HEK293T (cell line): ENCODE results near the gene CREG1.

Experiments used
- CTCF ChIA-PET: fragments of 350-600 bp; formaldehyde crosslinking; extraction: SDS; loops from one replicate; lab custom pipeline; 2021; ENCODE audit warnings: antibody characterized with exemption, inconsistent platforms; lab: Yijun Ruan, JAX
- POLR2A ChIA-PET: fragments of 350-600 bp; formaldehyde crosslinking; extraction: SDS; loops from one replicate; lab custom pipeline; 2020; ENCODE audit warnings: antibody characterized with exemption, inconsistent platforms; lab: Yijun Ruan, JAX
- DNase-seq: peaks from one replicate; pipeline ENCODE4 v3.0.0; 2012; ENCODE audit warnings: mixed read lengths; ENCODE audit errors: extremely low spot score
- ARNT ChIP-seq: fragments of 450-650 bp; IDR thresholded peaks from 2 replicates; pipeline ENCODE4 v1.6.1; 2017; ENCODE audit warnings: mild to moderate bottlenecking
- BHLHE40 ChIP-seq: fragments of 450-650 bp; IDR thresholded peaks from 2 replicates; pipeline ENCODE4 v1.6.1; 2016; ENCODE audit warnings: mild to moderate bottlenecking, moderate library complexity, borderline replicate concordance
- CTBP1 ChIP-seq: fragments of 450-650 bp; IDR thresholded peaks from 2 replicates; pipeline ENCODE4 v1.6.1; 2016; ENCODE audit warnings: borderline replicate concordance
- ELF4 ChIP-seq: fragments of 450-650 bp; IDR thresholded peaks from 2 replicates; pipeline ENCODE4 v1.6.1; 2017; ENCODE audit warnings: antibody characterized with exemption
- FOXA1 ChIP-seq: fragments of 450-650 bp; IDR thresholded peaks from 2 replicates; pipeline ENCODE4 v1.6.1; 2016; ENCODE audit warnings: mild to moderate bottlenecking
- FOXK2 ChIP-seq: fragments of 450-650 bp; IDR thresholded peaks from 2 replicates; pipeline ENCODE4 v1.6.1; 2016; ENCODE audit warnings: mild to moderate bottlenecking
- FOXM1 ChIP-seq: fragments of 450-650 bp; IDR thresholded peaks from 2 replicates; pipeline ENCODE4 v1.6.1; 2017; ENCODE audit warnings: mild to moderate bottlenecking, borderline replicate concordance
- HDGF ChIP-seq: fragments of 450-650 bp; IDR thresholded peaks from 2 replicates; pipeline ENCODE4 v1.6.1; 2017; ENCODE audit warnings: antibody characterized with exemption, borderline replicate concordance
- L3MBTL2 ChIP-seq: fragments of 450-650 bp; conservative IDR thresholded peaks from 2 replicates; pipeline ENCODE4 v1.6.1; 2016; ENCODE audit warnings: mild to moderate bottlenecking
- LEF1 ChIP-seq: fragments of 450-650 bp; IDR thresholded peaks from 2 replicates; pipeline ENCODE4 v1.6.1; 2017; ENCODE audit warnings: mild to moderate bottlenecking, borderline replicate concordance
- NFRKB ChIP-seq: fragments of 450-650 bp; IDR thresholded peaks from 2 replicates; pipeline ENCODE4 v1.6.1; 2016; ENCODE audit warnings: mild to moderate bottlenecking, moderate library complexity
- SP1 ChIP-seq: fragments of 450-650 bp; IDR thresholded peaks from 2 replicates; pipeline ENCODE4 v1.6.1; 2017
- SUZ12 ChIP-seq: fragments of 450-650 bp; IDR thresholded peaks from 2 replicates; pipeline ENCODE4 v1.6.1; 2016; ENCODE audit warnings: mild to moderate bottlenecking
- TARDBP ChIP-seq: fragments of 450-650 bp; IDR thresholded peaks from 2 replicates; pipeline ENCODE4 v1.6.1; 2016
- ZNF384 ChIP-seq: fragments of 450-650 bp; IDR thresholded peaks from 2 replicates; pipeline ENCODE4 v1.6.1; 2016
- TF ChIP-seq, protein P1 (sequence below): fragments of 450-650 bp; IDR thresholded peaks from 2 replicates; pipeline ENCODE4 v1.6.1; 2016

The CREG1 gene

GRCh38 chr1:167553136-167554027 is at the start of gene CREG1:
Gene CREG1, minus strand, starts transcription at chr1:167553762.
- CTCF ChIA-PET, result interaction anchor here (0.7 to 3.0 kb wide), 7 partner anchors 10 to 494 kb away, joined by 3 to 11 read pairs (median 3); no protein-coding TSS in a partner anchor
- POLR2A ChIA-PET, result interaction anchor here (0.5 to 2.3 kb wide), 28 partner anchors 8 to 286 kb away, joined by 3 to 16 read pairs (median 4); no protein-coding TSS in a partner anchor

GRCh38 chr1:167602840-167603239 is 49.3 kb upstream of the CREG1 start:
- ChIA-PET POLR2A (no interaction called here), CTCF (interaction anchor here (0.7 kb wide), 1 partner anchor 478 kb away, joined by 3 read pairs; no protein-coding TSS in a partner anchor)
- TF ChIP-seq ELF4, result no peak
- no peak for TF ChIP-seq ARNT
- TF ChIP-seq ZNF384, result no peak
- no peak for TF ChIP-seq NFRKB
- TF ChIP-seq FOXM1, result no peak
- no peak for TF ChIP-seq FOXK2
- no peak for TF ChIP-seq SP1
- no peak for TF ChIP-seq CTBP1
- TF ChIP-seq, protein P1, sequence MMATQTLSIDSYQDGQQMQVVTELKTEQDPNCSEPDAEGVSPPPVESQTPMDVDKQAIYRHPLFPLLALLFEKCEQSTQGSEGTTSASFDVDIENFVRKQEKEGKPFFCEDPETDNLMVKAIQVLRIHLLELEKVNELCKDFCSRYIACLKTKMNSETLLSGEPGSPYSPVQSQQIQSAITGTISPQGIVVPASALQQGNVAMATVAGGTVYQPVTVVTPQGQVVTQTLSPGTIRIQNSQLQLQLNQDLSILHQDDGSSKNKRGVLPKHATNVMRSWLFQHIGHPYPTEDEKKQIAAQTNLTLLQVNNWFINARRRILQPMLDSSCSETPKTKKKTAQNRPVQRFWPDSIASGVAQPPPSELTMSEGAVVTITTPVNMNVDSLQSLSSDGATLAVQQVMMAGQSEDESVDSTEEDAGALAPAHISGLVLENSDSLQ, result no peak
- no peak for TF ChIP-seq LEF1
- TF ChIP-seq SUZ12, result no peak
- TF ChIP-seq HDGF, result no peak
- TF ChIP-seq BHLHE40, result no peak
- TF ChIP-seq FOXA1, result no peak
- TF ChIP-seq TARDBP, result no peak
- no peak for TF ChIP-seq L3MBTL2
- DNase-seq, result no peak

More at GRCh38 chr1:167553136-167554027, at the start of gene CREG1:
- TF ChIP-seq, protein P1, result peak; percentile 83
- TF ChIP-seq L3MBTL2 (peak; percentile 43; the same call in 1 of the 2 replicates), HDGF (no peak), LEF1 (peak; percentile 70; the same call in 1 of the 2 replicates)
- DNase-seq, result peak; percentile 98

DNA sequence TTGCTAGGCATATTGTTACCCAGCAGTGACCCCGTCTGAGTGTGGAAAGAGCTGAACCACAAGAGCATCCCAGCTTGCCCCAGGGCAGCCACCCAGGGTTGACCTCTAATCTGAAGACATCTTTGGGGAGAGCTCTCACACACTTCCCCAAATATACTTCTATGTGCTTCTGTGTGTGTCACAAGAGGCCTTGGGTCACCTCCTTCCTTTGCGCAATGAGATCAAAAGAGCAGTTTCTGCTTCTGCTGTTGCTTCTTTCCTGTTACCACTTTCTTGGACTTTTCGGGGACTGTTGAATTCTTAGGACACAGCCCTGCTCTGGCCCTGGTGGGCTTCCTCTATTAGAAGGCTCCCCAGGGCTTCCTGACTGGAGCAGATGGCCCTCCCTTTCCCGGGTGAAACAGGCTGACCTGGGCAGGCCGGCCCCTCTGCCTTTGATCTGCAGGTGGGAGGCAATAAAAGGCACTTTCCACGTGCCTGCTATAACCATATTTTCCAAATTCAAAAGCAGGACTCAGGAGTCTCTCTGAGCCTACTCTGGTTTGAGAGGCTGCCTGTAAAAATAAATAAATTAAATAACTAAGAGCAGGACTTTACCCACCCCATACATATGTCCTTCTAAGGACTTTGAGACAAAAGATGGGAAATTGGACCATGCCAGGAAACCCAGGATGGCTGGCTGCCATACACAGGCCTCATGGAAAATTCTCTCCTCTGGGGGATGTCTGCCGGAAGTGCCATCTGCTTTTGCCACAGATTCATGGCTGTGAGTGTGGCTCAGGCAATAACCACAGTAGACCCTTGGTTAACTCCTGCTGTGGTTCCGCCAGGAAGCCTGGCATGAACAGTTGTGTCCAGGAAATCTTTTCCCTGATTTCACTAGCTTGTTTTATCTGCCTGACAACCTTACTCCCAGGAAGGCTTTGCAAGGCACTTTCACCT is 48.2 kb upstream of the CREG1 start:
- TF ChIP-seq CTBP1 (no peak), LEF1 (no peak), HDGF (no peak), FOXM1 (no peak), ZNF384 (no peak), ELF4 (no peak)
- TF ChIP-seq, protein P1, result no peak
- ChIA-PET CTCF (interaction anchor here (2.2 kb wide), 1 partner anchor 86 kb away, joined by 21 read pairs; no protein-coding TSS in a partner anchor), POLR2A (no interaction called here)
- no peak for DNase-seq

GRCh38 chr1:167599957-167600581 is 46.5 kb upstream of the CREG1 start:
- no peak for DNase-seq
- TF ChIP-seq CTBP1 (no peak), LEF1 (no peak), ELF4 (no peak), TARDBP (no peak), BHLHE40 (no peak), ARNT (no peak), ZNF384 (no peak), SUZ12 (no peak), FOXK2 (no peak), L3MBTL2 (no peak), NFRKB (no peak), SP1 (no peak), FOXA1 (no peak), HDGF (no peak), FOXM1 (no peak)
- TF ChIP-seq, protein P1, result no peak
- POLR2A ChIA-PET, result interaction anchor here (1.0 to 1.1 kb wide), 2 partner anchors 13 to 36 kb away, joined by 3 read pairs; no protein-coding TSS in a partner anchor
- CTCF ChIA-PET, result interaction anchor here (0.6 to 2.2 kb wide), 5 partner anchors 17 to 88 kb away, joined by 3 to 21 read pairs (median 3); no protein-coding TSS in a partner anchor
